ENCODE data around the gene KRTAP12-2. TPM values are rescaled to one million over a fixed set of nuclear protein-coding genes. Genes with fewer than 3 reads are reported as not detected.
"Not testable (repeated sequence)": the region's sequence is repeated elsewhere in the genome, so short reads cannot be mapped to it uniquely, and the experiment has no call there.

KRTAP12-2 gene
- total RNA-seq, 1 donor from 2014 or later: not detected

DNA sequence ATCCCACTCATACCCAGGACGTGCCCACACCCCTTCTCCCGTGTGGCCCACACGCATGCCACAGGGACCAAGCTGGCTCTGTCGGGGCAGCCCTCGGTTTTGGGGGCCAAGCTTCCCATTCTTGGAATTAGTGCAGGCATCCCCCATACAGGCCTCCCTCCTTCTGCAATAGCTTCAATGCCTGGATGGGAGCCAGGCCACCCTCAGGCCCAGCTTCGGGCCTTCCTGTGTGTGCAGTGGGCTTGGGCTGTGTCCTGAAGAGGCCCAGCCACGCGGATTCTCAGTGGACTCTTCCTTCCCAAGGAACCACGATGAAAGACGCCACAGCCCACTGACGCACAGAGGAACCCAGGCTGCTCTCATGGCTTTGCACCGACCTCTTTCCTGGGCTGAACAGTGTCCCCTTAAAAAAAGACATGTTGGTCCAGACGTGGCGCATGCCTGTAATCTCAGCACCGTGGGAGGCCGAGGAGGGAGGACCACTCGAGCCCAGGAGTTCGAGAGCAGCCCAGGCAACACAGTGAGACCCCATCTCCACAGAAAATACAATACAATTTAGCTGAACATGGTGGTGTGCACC is 17.1 kb downstream of the KRTAP12-2 start:
- Mint-ChIP-seq H3K36me3 (ENCODE audit: low read depth) (no peaks in the 10 kb centered on the region), H3K9me3 (peaks cover 5% of the 10 kb centered on the region), H3K27ac (no peak overlapping the region), H3K4me1 (no peaks in the 10 kb centered on the region), H3K27me3 (peaks cover 5% of the 10 kb centered on the region), H3K4me3 (no peak overlapping the region)
- no peak for ATAC-seq (ENCODE audit: low read depth)
- TF ChIP-seq CTCF (IDR thresholded peaks at IDR 0.05): no peak
- intact Hi-C loops (cut with micrococcal nuclease): no loop called here
- POLR2A ChIA-PET: no interaction called here
- DNase-seq: no peak
- CTCF ChIA-PET: no interaction called here

DNA sequence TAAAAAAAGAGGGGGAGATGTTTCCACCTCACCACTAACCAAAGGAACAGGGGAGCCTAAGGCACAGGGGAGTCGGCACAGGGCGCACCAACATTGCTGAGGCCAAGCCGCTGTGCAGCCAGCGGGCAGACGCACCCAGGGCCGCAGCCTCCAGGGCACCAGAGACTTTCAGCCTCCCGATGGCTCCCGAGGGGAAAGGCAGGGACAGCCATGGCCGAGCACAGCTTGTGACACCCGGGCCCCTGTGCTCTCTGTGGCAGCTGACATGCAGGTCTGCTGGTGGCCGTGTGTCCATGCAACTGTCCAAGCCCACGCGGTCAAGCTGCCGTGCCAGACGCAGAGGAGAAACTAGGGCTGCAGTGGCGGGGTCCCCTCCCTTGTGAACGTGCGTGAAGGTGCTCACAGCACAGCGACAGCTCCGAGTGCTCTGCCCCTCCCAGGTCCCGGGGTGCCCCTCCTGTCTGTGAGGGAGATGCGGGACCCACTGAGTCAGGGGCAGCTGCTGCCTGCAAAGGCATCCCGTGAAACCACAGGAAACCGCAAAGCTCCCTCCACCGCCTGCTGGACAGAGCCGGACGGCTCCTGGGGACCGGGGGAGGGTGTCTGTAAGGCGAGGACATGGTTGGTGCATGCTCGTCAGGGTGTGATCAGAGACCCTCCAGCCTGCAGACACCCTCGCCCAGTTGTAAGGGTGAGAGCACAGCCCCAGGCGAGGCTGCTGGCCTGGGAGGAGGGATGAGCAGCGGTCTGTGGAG is 18.0 kb downstream of the KRTAP12-2 start:
- DNase-seq (no peak), ATAC-seq (ENCODE audit: low read depth) (no peak)
- Mint-ChIP-seq H3K4me3 (no peak overlapping the region), H3K9me3 (peaks cover 12% of the 10 kb centered on the region), H3K36me3 (ENCODE audit: low read depth) (no peaks in the 10 kb centered on the region), H3K4me1 (no peaks in the 10 kb centered on the region), H3K27ac (no peak overlapping the region), H3K27me3 (peaks cover 5% of the 10 kb centered on the region)
- no peak for TF ChIP-seq CTCF (IDR thresholded peaks at IDR 0.05)
- intact Hi-C loops (cut with micrococcal nuclease): no loop called here
- CTCF ChIA-PET: no interaction called here
- POLR2A ChIA-PET: no interaction called here

DNA sequence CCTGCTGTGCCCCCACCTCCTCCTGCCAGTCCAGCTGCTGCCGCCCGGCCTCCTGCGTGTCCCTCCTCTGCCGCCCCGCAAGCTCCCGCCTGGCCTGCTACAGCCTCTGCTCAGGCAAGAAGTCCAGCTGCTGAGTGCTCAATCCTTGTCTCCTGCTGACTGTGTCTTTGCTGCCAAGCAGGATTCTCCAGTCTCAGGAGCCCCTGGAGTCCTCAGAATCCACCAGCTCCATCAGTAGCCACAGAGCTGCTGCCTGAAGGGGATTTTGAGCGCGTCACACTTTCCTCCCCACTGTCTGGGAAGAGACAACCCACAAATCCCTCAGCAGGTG is 19.5 kb downstream of the KRTAP12-2 start:
- H3K4me1 Mint-ChIP-seq: no peaks in the 10 kb centered on the region
- ChIA-PET POLR2A (no interaction called here), CTCF (no interaction called here)
- intact Hi-C loops (cut with micrococcal nuclease): no loop called here
- H3K4me3 Mint-ChIP-seq: no peak overlapping the region
- peaks cover 20% of the 10 kb centered on the region for H3K9me3 Mint-ChIP-seq
- no peak overlapping the region for H3K27ac Mint-ChIP-seq
- TF ChIP-seq CTCF (IDR thresholded peaks at IDR 0.05): no peak
- DNase-seq (no peak), ATAC-seq (ENCODE audit: low read depth) (no peak)
- peaks cover 6% of the 10 kb centered on the region for H3K27me3 Mint-ChIP-seq
- H3K36me3 Mint-ChIP-seq (ENCODE audit: low read depth): peaks cover 2% of the 10 kb centered on the region

- H3K4me3 Mint-ChIP-seq, POLR2A ChIA-PET: not testable (repeated sequence)
Measured at GRCh38 chr21:44646366-44647221, 20.1 kb downstream of the KRTAP12-2 start, which contains the start of gene KRTAP10-11. Gene KRTAP10-11, plus strand, starts transcription at chr21:44646414. Its CDS starts 45 bp downstream, at chr21:44646459.

DNA sequence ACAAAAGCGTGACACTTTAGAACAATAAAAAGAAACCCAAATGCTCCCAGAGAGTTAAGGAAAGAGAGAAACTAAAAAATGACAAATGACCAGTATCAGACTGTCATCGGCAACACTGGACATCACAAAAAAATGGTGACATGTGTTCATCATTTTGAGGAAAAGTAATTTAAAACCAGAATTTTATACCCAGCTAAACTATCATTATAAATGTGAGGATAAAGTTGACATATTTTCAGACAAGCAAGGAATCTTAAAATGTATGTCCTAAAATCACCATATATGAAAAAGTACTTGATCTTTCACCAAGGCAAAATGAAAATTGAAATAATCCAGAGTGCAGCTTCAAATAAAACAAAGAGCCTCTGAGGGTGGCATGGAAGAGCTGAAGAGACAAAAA is 21.8 kb downstream of the KRTAP12-2 start:
- POLR2A ChIA-PET: no interaction called here
- no peak for TF ChIP-seq CTCF (IDR thresholded peaks at IDR 0.05)
- no peak overlapping the region for H3K27ac Mint-ChIP-seq

More at GRCh38 chr21:44646366-44647221, 20.1 kb downstream of the KRTAP12-2 start, which contains the start of gene KRTAP10-11:
- DNase-seq; H3K27ac Mint-ChIP-seq; H3K4me1 Mint-ChIP-seq; H3K36me3 Mint-ChIP-seq (ENCODE audit: low read depth); intact Hi-C loops (cut with micrococcal nuclease); H3K27me3 Mint-ChIP-seq; CTCF ChIA-PET; ATAC-seq (ENCODE audit: low read depth): not testable (repeated sequence)
- H3K9me3 Mint-ChIP-seq: peaks cover 20% of the 10 kb centered on the region

More for the DNA sequence above, 21.8 kb downstream of the KRTAP12-2 start:
- Mint-ChIP-seq H3K4me1 (no peaks in the 10 kb centered on the region), H3K27me3 (peaks cover 14% of the 10 kb centered on the region), H3K9me3 (peaks cover 29% of the 10 kb centered on the region), H3K4me3 (no peak overlapping the region), H3K36me3 (ENCODE audit: low read depth) (peaks cover 2% of the 10 kb centered on the region)
- DNase-seq: no peak
- ATAC-seq (ENCODE audit: low read depth): no peak
- CTCF ChIA-PET: no interaction called here
- intact Hi-C loops (cut with micrococcal nuclease): no loop called here

Measured in activated B cell treated with CpG ODN at 0.5 μM for 24 hours (primary cell).